UCSD-AML1 (cell line): ENCODE results near the gene LRP1.

Source experiments
- DNase-seq: peaks from one replicate; lab custom pipeline; 2025; ENCODE audit not compliant: unreplicated experiment; lab: John Stamatoyannopoulos, UW

Gene LRP1

DNA sequence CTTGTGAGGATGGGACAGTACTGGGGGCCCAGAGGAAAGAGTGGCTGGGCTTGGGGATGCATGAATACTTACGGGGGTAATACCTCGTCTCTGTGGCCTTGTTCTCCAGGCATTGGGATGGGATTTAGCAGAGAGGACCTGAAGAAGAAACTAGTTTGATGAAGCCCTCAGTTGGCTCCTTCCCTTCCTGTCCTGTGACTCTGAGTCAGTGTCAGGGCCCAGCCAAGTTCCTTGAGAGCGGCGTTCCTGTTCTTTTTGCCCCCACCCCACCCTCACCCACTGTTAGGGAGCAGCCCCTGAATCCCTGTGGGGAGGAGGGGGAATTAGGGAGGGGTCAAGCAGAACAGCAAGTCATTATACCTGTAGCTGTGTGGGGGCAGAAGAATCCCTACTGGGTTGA lies 24.4 kb downstream of the LRP1 start:
- DNase-seq, result no peak

DNA sequence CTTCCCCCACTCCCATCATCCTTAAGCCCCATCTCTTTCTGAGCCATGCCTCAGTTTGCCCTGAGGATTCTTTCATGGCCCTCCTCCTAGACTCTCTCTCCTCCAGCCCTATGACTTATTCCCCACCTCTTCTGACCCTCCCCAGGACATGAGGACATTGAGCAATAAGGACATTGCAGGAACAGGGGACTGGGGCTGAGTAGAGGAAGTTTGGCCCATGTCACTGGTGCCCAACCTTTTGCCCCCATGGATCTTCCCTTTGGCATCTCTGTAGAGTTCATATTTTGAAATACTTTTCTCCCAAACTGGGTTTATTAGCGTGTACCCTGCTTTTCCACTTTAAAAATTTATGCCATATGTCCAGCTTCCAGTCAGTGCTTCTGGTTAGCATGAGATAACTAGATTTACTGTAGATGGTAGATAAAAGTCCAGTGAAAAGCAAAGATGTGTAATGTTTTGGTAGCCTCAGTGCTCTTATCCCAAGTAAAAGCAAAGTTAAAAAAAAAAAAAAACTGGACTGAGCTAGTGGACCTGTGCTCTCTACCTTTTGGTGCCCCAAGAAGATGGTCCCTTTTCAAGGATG lies 25.2 kb downstream of the LRP1 start:
- DNase-seq, result no peak

DNA sequence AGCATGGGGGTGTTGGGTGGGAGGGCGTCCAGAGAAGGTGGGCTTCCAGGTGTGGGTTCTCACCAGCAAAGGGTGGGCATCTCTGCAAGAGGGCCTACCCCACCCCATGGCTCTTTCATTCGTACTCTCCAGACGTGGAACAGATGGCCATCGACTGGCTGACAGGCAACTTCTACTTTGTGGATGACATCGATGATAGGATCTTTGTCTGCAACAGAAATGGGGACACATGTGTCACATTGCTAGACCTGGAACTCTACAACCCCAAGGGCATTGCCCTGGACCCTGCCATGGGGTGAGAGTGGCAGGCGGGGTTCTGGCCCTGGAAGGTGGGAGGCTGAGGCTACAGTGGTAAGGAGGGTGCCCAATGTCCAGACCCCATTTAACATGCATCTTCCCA lies 25.8 kb downstream of the LRP1 start:
- DNase-seq, result no peak

DNA sequence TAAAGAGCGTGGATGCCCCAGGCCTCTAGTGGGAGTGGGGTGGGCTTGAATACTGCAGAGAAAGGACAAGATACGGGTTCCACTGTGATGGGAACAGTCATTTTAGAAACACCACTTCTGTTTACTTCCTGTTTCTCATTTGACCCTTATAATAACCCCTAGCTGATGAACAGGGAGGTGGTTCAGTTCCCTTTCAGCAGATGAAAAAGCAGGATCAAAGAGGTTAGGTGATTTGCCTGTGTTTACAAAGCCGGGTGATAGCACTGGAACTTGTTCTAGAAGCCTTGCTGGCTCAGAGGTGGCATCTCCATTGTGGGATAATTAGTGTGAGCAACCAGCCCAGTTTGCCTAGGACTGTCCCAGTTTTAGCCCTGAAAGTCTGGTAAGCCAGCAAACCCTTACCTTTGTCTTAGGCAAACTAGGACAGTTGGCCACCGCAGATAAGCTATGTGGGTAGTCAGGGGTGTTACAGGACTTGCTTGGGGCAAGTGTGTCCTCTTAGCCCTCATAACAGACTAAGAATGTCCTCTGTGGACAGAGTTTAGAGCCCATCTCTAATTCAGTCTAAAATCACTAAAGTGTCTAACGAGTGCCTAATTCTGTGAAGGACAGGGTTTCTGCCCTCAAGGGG lies 26.6 kb downstream of the LRP1 start:
- no peak for DNase-seq

DNA sequence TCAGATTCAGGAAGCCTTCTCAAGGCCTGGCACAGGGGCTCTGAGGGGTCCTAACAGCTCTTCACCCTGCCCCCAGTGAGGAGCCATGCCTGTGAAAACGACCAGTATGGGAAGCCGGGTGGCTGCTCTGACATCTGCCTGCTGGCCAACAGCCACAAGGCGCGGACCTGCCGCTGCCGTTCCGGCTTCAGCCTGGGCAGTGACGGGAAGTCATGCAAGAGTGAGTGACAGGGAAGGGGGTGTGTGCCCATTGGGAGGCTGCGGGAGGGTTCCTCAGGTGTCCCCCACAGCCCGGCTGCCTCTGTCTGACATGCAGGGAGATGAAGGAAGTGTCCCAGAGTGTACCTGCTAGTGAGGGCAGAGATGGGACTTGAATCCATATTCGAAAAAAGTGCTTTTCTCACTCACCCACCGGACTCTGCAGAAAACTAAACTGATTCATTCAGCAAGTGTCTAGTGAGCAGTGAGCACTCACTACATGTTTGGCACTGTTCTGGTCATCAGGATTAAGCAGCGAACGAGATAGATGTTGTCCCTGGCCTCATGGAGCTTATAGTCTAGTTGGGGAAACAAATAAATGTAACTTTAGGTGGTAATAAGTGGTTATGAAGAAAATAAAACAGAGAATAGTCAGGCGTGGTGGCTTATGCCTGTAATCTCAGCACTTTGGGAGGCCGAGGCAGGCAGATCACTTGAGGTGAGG lies 28.6 kb downstream of the LRP1 start:
- DNase-seq, result peak; percentile 53

DNA sequence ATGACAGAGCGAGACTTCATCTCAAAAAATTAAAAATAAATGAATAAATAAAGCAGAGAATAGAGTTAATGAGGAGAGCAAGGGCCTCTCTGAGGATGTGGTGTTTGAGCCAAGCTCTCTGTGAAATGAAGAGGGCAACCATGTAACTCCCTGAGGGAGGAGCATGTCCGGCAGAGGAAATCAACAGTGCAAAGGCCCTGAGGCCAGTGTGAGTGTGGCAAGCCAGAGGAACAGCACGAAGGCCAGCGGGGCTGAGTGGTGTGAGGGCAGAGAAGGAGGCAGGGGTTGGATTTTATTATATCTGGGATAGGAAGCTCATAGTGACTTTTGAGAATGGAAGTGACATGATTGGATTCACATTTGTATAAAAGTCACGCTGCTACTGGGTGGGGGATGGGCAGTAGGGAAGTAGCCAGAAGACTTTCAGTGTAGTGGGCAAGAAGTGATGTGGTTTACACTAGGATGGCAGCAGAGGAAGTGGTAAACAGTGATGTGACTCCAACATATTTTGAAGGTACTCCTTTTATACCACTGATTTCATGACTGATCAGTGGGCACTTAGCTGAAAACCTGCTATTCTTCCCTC lies 29.4 kb downstream of the LRP1 start:
- peak; percentile 25 for DNase-seq

DNA sequence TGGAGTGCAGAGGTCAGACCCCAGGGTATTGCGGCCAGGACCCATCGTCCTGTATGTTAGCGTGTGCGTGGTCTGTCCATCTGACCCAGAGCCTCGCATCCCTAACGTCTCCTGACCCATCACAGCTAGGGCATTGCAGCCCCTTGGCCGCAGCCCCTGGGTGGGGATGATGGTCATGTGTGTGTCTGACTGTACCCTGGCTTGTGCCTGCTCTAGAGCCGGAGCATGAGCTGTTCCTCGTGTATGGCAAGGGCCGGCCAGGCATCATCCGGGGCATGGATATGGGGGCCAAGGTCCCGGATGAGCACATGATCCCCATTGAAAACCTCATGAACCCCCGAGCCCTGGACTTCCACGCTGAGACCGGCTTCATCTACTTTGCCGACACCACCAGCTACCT lies 29.9 kb downstream of the LRP1 start:
- no peak for DNase-seq

DNA sequence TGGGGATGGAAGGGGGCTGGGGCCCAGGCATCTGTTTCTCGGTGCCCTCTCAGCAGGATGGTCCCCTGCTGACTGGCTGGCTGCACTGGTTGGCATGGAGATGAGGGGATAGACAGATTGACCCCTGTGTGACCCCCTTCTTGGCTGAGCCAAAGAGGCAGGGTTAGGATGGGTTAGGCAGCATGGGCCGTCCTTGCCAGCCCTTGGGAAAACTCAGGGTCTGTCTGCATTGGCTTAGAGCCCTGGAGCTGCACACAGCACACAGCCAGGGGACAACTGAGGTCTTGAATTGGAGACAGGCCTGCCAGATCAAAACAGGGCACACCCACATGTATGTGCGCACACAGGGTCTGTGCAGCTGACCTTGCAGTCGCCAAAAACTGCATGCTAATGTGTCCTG lies 30.4 kb downstream of the LRP1 start:
- DNase-seq, result no peak

DNA sequence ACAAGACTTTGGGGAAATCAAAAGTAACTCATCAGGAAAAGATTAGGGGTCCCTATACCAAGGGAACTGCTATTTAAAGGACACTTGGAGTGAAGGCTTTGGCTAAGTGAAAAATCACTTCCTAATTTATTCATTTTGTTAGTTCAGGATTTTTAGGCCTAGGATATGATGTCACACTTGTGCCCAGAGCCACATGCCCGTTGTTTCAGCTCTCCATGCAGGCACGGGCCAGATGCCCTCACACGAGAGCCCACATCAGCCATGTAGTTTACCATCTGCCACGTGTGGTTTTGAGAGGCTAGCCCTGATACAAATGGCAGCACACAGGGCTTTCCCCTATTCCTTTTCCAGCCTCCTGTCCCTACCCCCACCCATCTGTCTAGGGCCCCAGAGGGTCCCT lies 31.0 kb downstream of the LRP1 start:
- DNase-seq, result no peak

DNA sequence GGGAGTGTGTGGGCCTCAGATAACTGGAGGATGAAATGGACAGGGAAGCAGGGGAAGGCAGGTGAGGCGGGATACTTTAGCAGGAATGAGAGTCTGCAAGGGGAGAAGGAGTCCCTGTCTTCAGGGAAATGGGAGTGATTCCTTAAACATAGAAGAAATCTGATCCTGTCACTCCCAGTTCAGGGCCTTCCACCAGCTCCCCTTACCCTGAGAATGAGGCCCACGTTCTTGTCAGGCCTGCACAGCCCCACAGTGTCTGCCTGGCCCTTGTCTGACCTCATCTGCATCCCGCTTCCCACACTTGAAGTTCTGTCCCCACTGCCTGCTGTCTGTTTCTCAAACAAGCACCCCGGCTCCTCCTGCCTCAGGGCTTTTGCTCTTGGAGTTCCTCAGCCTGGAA lies 31.8 kb downstream of the LRP1 start:
- no peak for DNase-seq

DNA sequence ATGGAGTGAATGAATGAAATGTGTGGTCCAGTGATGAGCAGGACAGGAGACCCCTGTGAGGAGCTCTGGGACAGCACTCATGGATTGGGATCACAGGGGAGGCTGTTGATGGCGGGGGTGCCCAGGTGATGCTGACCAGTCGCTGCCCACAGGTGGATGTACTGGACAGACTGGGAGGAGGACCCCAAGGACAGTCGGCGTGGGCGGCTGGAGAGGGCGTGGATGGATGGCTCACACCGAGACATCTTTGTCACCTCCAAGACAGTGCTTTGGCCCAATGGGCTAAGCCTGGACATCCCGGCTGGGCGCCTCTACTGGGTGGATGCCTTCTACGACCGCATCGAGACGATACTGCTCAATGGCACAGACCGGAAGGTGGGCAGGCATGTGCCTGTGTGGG lies 32.5 kb downstream of the LRP1 start:
- DNase-seq, result no peak

DNA sequence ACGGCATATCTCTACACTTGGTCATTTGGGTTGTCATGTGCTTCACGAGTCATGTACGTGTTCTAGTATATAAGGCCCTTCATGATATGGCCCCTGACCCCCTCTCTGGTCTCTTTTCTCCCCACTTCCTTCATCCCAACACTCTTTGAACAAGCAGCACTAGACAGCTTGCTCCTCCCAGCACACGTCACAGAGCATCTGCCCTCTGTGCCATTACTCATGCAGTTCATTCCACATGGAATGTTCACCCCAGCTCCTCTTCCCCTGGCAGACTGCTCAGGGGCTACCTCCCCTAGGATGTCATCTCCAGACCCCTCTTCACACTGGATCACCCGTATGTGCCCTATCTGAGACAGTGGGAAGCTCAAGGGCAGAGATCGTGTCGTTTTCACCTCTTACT lies 33.2 kb downstream of the LRP1 start:
- DNase-seq, result no peak

DNA sequence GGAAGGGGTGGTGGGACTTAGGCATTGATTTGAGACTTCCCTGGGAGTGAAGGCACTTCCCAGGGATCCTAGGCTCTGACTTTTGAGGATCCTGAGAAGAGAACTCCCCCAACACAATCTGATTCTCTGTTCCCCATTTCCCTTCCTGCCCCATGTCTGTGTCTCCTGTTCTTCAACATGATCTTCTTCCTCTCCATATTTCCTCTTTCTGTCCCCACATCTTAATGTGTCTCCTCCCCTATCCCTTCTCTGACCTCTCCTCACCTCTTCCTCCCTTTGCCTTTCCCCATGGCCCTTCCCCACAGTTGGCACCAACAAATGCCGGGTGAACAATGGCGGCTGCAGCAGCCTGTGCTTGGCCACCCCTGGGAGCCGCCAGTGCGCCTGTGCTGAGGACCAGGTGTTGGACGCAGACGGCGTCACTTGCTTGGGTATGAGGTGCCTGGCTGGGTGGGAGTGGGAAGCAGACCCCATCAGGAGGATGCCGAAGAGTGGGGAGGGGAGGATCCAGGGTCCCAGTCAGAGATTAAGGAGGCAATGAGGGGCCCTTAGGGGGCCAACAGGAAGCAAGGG lies 34.4 kb downstream of the LRP1 start:
- no peak for DNase-seq

DNA sequence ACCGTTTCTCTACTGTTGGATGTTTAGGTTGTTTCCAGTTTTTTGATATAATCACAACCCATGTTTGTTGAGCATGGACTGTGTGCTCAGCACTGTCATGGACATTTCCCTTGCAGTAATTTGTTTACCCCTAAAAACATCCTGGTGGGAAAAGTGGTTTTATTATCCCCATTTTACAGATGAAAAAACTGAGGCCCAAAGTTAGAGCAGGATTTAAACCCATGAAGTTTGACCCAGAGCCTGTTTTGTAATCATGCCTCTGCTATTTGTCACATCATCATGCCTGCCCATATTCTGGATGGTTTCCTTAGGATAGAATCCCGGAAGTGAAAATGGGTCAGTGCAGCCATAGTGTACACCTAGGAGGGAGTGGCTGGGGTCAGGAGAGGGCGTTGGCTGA lies 36.2 kb downstream of the LRP1 start:
- no peak for DNase-seq

DNA sequence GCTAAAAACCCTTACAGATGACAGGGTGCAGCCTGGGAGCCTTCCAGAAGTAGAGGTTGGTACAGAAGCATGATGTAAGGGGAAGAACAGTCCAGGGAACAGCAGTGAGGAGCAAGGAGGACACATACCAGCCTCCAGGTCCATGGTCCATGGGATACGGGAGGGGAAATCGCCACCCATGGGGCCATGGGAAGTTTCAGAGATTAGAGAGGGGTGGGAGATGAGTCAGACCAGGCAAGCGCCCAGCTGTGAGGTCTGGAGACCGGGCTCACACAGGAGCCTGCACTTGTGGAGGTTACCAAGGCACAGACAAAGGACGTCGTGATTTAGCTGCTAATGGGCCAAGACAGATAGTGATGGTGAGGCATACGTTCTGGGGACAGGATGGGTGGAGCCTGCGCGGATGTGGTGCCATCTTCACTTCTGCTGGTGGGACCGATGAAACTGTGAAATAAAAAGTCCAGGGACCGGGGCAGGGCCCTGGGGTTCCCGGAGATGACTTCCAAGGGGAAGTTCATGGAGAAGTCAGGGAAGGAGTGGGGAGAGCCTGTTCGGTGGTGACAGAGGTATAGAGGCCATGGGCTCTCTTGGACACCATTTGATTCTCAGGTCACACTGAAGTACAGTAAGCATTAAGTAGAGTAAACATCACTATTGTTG lies 36.8 kb downstream of the LRP1 start:
- no peak for DNase-seq

DNA sequence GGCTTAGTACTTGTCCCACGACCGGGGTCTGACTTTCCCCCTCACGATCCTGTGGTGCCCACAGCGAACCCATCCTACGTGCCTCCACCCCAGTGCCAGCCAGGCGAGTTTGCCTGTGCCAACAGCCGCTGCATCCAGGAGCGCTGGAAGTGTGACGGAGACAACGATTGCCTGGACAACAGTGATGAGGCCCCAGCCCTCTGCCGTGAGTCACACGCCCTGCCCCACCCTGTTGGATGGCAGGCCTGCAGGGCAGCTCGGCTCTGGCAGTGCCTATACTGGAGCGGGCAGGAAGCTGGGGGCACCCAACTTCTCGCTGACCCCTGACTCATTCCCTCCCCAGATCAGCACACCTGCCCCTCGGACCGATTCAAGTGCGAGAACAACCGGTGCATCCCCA lies 37.5 kb downstream of the LRP1 start:
- DNase-seq, result no peak

DNA sequence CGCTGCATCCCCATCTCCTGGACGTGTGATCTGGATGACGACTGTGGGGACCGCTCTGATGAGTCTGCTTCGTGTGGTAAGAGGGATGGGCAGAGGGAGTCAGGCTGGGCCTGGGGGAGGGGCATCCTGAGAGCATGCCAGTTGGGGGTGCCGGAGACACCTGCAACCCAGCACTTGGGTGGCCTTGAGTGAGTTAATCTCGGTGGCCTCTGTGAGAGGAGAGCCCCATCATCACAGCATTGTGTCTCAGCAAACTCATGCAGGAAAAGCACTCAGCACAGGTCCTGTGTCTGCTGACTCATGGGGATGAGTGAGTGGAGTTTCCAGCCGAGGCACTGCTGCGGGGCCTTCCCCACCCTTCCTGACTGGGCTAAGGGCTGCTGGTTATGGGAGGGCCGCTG lies 38.7 kb downstream of the LRP1 start:
- no peak for DNase-seq

DNA sequence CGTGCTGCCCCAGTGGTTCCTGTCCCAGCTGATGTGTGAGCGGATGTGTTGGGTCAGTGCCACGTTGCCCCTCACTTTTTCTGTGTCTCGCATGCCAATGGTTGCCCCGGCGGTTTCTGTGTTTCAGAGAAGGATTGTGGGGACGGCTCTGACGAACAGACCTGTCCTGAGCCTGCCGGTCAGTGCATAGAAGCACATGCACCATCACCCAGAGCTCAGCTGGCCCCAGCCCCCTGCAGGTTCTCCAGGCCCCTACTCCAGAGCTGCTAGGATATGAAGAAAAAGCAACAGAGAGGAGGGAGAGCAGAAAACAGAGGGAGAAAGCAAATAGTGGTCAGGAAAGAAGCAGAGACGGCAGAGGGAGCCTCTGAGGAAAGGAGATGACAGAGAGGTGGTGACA lies 39.8 kb downstream of the LRP1 start:
- DNase-seq, result no peak

DNA sequence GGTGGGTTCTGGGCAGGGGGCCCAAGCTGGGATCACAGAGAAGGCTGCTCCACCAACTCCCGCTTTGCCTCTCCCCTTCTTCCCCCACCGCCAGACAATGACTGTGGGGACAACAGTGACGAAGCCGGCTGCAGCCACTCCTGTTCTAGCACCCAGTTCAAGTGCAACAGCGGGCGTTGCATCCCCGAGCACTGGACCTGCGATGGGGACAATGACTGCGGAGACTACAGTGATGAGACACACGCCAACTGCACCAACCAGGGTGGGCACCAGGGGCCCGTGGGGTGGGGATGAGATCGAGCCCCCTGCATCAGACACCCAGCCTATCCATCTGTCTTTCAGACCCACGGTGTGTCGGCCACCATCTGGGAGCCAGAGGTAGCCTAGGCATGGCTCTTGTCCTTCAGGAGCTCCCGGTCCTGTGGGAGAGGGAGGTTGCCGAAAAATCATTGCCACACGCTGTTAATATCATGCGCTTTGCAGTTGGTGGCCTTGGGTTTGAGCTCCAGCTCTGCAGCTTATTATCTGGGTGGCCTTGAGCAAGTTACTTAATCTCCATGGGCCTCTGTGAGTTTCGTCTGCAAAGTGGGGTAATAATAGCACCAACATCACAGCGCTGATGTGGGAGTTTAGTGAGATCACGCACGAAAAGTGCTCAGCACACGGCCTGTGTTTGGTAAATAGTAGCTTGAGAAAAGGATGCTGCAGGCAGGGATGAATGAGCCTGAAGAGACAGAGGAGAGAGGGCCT lies 40.9 kb downstream of the LRP1 start:
- no peak for DNase-seq

DNA sequence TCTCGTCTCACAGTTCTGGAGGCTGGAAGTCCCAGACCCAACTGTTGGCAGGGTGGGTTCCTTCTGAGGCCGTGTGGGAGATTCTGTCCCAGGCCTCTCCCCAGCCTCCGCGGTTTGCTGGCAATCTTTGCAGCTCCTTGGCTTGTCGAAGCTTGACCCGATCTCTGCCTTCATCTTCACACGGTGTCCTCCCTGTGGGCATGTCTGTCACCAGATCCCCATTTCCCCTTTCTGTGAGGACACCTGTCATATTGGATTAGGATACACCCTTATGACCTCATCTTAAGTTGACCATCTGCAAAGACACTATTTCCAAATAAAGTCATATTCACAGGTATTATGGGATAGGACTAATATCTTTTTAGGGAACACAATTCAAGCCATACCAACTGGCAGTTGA lies 41.7 kb downstream of the LRP1 start:
- no peak for DNase-seq

DNA sequence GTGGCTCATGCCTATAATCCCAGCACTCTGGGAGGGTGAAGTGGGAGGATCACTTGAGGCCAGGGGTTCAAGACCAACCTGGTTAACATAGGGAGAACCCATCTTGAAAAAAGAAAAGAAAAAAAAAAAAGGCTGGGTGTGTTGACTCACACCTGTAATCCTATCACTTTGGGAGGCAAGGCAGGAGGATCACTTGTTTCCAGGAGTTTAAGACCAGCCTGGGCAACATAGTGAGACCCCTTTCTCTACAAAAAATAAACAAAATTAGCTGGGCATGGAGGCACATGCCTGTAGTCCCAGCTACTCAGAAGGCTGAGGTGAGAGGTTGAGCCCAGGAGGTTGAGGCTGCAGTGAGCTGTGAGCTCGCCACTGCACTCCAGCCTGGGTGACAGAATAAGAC lies 42.1 kb downstream of the LRP1 start:
- no peak for DNase-seq
